ENCODE data around the gene TMEM164.

TMEM164 gene

GRCh38 chrX:110003167-110004156 lies 548 bp downstream of the TMEM164 start:
- no peak for DNase-seq (ENCODE audit: low read depth)

- DNase-seq (ENCODE audit: low read depth): no peak
Observed at GRCh38 chrX:110004215-110004614, 1.3 kb downstream of the TMEM164 start.

- no peak for DNase-seq (ENCODE audit: low read depth)
Observed at GRCh38 chrX:110004731-110005369, 1.9 kb downstream of the TMEM164 start.

GRCh38 chrX:110006161-110006560 lies 3.2 kb downstream of the TMEM164 start:
- no peak for DNase-seq (ENCODE audit: low read depth)

GRCh38 chrX:110006821-110007375 lies 4.0 kb downstream of the TMEM164 start:
- DNase-seq (ENCODE audit: low read depth): no peak

GRCh38 chrX:110008011-110008635 lies 5.2 kb downstream of the TMEM164 start:
- no peak for DNase-seq (ENCODE audit: low read depth)

- no peak for DNase-seq (ENCODE audit: low read depth)
Observed at GRCh38 chrX:110012818-110013485, 10.0 kb downstream of the TMEM164 start.

- DNase-seq (ENCODE audit: low read depth): no peak
Observed at GRCh38 chrX:110013968-110014367, 11.1 kb downstream of the TMEM164 start.

- no peak for DNase-seq (ENCODE audit: low read depth)
Observed at GRCh38 chrX:110015032-110015431, 12.1 kb downstream of the TMEM164 start.

GRCh38 chrX:110015915-110016314 lies 13.0 kb downstream of the TMEM164 start:
- no peak for DNase-seq (ENCODE audit: low read depth)

- no peak for DNase-seq (ENCODE audit: low read depth)
Observed at GRCh38 chrX:110020536-110020935, 17.6 kb downstream of the TMEM164 start.

- DNase-seq (ENCODE audit: low read depth): no peak
Observed at GRCh38 chrX:110021258-110022022, 18.5 kb downstream of the TMEM164 start.

GRCh38 chrX:110022599-110023448 lies 19.9 kb downstream of the TMEM164 start:
- DNase-seq (ENCODE audit: low read depth): no peak

- no peak for DNase-seq (ENCODE audit: low read depth)
Observed at GRCh38 chrX:110025395-110025794, 22.5 kb downstream of the TMEM164 start.

- no peak for DNase-seq (ENCODE audit: low read depth)
Observed at GRCh38 chrX:110026099-110026844, 23.4 kb downstream of the TMEM164 start.

- no peak for DNase-seq (ENCODE audit: low read depth)
Observed at GRCh38 chrX:110032534-110033147, 29.7 kb downstream of the TMEM164 start.

- DNase-seq (ENCODE audit: low read depth): no peak
Observed at GRCh38 chrX:110034036-110034435, 31.1 kb downstream of the TMEM164 start.

- no peak for DNase-seq (ENCODE audit: low read depth)
Observed at GRCh38 chrX:110036162-110037033, 33.5 kb downstream of the TMEM164 start.
